ENCODE data around the gene POLK.
A peak's percentile ranks its signal among the peaks of the same experiment; 100 is the strongest.
"Not testable (repeated sequence)": the region's sequence is repeated elsewhere in the genome, so short reads cannot be mapped to it uniquely, and the experiment has no call there.

POLK gene

GRCh38 chr5:75510836-75511434 is 756 bp upstream of the POLK start:
- DNase-seq = no peak

GRCh38 chr5:75512383-75513074 is 838 bp downstream of the POLK start:
- peak; percentile 16 for DNase-seq

- DNase-seq = no peak
Observed at GRCh38 chr5:75513841-75514240, 2.1 kb downstream of the POLK start.

- no peak for DNase-seq
Observed at GRCh38 chr5:75514323-75514722, 2.6 kb downstream of the POLK start.

- no peak for DNase-seq
Observed at GRCh38 chr5:75519761-75520160, 8.1 kb downstream of the POLK start.

GRCh38 chr5:75521195-75521594 is 9.5 kb downstream of the POLK start:
- DNase-seq = no peak

- no peak for DNase-seq
Observed at GRCh38 chr5:75522025-75522424, 10.3 kb downstream of the POLK start.

- no peak for DNase-seq
Observed at GRCh38 chr5:75522542-75522941, 10.9 kb downstream of the POLK start.

- DNase-seq = no peak
Observed at GRCh38 chr5:75523275-75523674, 11.6 kb downstream of the POLK start.

- DNase-seq = peak; percentile 39
Observed at GRCh38 chr5:75524071-75524470, 12.4 kb downstream of the POLK start.

GRCh38 chr5:75524591-75524990 is 12.9 kb downstream of the POLK start:
- DNase-seq = no peak

- DNase-seq = no peak
Observed at GRCh38 chr5:75525344-75525743, 13.7 kb downstream of the POLK start.

GRCh38 chr5:75526070-75526469 is 14.4 kb downstream of the POLK start:
- DNase-seq = peak; percentile 38

GRCh38 chr5:75529185-75529584 is 17.5 kb downstream of the POLK start:
- DNase-seq = no peak

- no peak for DNase-seq
Observed at GRCh38 chr5:75532190-75532589, 20.5 kb downstream of the POLK start.

GRCh38 chr5:75533716-75534115 is 22.0 kb downstream of the POLK start:
- DNase-seq = not testable (repeated sequence)

- no peak for DNase-seq
Observed at GRCh38 chr5:75534734-75535133, 23.0 kb downstream of the POLK start.

GRCh38 chr5:75536147-75536546 is 24.5 kb downstream of the POLK start:
- DNase-seq = no peak

- DNase-seq = no peak
Observed at GRCh38 chr5:75536694-75537360, 25.1 kb downstream of the POLK start.

- no peak for DNase-seq
Observed at GRCh38 chr5:75538211-75538610, 26.5 kb downstream of the POLK start.

GRCh38 chr5:75545131-75545530 is 33.4 kb downstream of the POLK start:
- no peak for DNase-seq

- no peak for DNase-seq
Observed at GRCh38 chr5:75546830-75547229, 35.1 kb downstream of the POLK start.

- no peak for DNase-seq
Observed at GRCh38 chr5:75547812-75548211, 36.1 kb downstream of the POLK start.

GRCh38 chr5:75550597-75550996 is 38.9 kb downstream of the POLK start:
- DNase-seq = no peak
